ENCODE measurements around the gene HADH.

The HADH gene

GRCh38 chr4:108054025-108054638 lies 64.4 kb downstream of the HADH start:
- TF ChIP-seq YY1 (IDR thresholded peaks at IDR 0.05; ENCODE audit: low read depth): no peak
- no peak for TF ChIP-seq EGR1 (IDR thresholded peaks at IDR 0.05)
- TF ChIP-seq USF1 (IDR thresholded peaks at IDR 0.05): no peak
- TF ChIP-seq EP300 (IDR thresholded peaks at IDR 0.05; ENCODE audit: borderline replicate concordance): no peak
- TF ChIP-seq NFIC (IDR thresholded peaks at IDR 0.05): no peak
- TF ChIP-seq CREB1 (IDR thresholded peaks at IDR 0.05; ENCODE audit: low read depth): no peak
- no peak for TF ChIP-seq TCF12 (IDR thresholded peaks at IDR 0.05; ENCODE audit: low read depth)

GRCh38 chr4:108055787-108056186 lies 66.1 kb downstream of the HADH start:
- TF ChIP-seq REST (IDR thresholded peaks at IDR 0.05; ENCODE audit: low read depth): no peak
- no peak for TF ChIP-seq YY1 (IDR thresholded peaks at IDR 0.05; ENCODE audit: low read depth)
- no peak for TF ChIP-seq MAX (IDR thresholded peaks at IDR 0.05)

- TF ChIP-seq TAF1 (IDR thresholded peaks at IDR 0.05; ENCODE audit: low read depth): no peak
- TF ChIP-seq USF1 (IDR thresholded peaks at IDR 0.05): no peak
- no peak for TF ChIP-seq RAD21 (IDR thresholded peaks at IDR 0.05; ENCODE audit: low read depth)
- no peak for TF ChIP-seq MAX (IDR thresholded peaks at IDR 0.05)
- no peak for TF ChIP-seq TEAD4 (IDR thresholded peaks at IDR 0.05)
- TF ChIP-seq EGR1 (IDR thresholded peaks at IDR 0.05): no peak
- TF ChIP-seq TCF12 (IDR thresholded peaks at IDR 0.05; ENCODE audit: low read depth): no peak
- no peak for TF ChIP-seq REST (IDR thresholded peaks at IDR 0.05; ENCODE audit: low read depth)
- TF ChIP-seq CREB1 (IDR thresholded peaks at IDR 0.05; ENCODE audit: low read depth): no peak
- no peak for TF ChIP-seq EP300 (IDR thresholded peaks at IDR 0.05; ENCODE audit: borderline replicate concordance)
- no peak for TF ChIP-seq ZBTB7A (IDR thresholded peaks at IDR 0.05; ENCODE audit: low read depth)
- no peak for TF ChIP-seq YY1 (IDR thresholded peaks at IDR 0.05; ENCODE audit: low read depth)
- TF ChIP-seq CEBPB (IDR thresholded peaks at IDR 0.05): no peak
- no peak for TF ChIP-seq NFIC (IDR thresholded peaks at IDR 0.05)
- no peak for TF ChIP-seq FOXM1 (IDR thresholded peaks at IDR 0.05; ENCODE audit: borderline replicate concordance, low read depth)
Observed at GRCh38 chr4:108056418-108056817, 66.7 kb downstream of the HADH start.

GRCh38 chr4:108058685-108059440 lies 69.2 kb downstream of the HADH start:
- no peak for TF ChIP-seq NFIC (IDR thresholded peaks at IDR 0.05)
- no peak for TF ChIP-seq RAD21 (IDR thresholded peaks at IDR 0.05; ENCODE audit: low read depth)
- no peak for TF ChIP-seq ZBTB7A (IDR thresholded peaks at IDR 0.05; ENCODE audit: low read depth)
- no peak for TF ChIP-seq CEBPB (IDR thresholded peaks at IDR 0.05)
- no peak for TF ChIP-seq CREB1 (IDR thresholded peaks at IDR 0.05; ENCODE audit: low read depth)
- TF ChIP-seq FOXM1 (IDR thresholded peaks at IDR 0.05; ENCODE audit: borderline replicate concordance, low read depth): no peak
- no peak for TF ChIP-seq TEAD4 (IDR thresholded peaks at IDR 0.05)
- no peak for TF ChIP-seq TAF1 (IDR thresholded peaks at IDR 0.05; ENCODE audit: low read depth)
- TF ChIP-seq MAX (IDR thresholded peaks at IDR 0.05): no peak
- no peak for TF ChIP-seq USF1 (IDR thresholded peaks at IDR 0.05)
- no peak for TF ChIP-seq REST (IDR thresholded peaks at IDR 0.05; ENCODE audit: low read depth)
- no peak for TF ChIP-seq EGR1 (IDR thresholded peaks at IDR 0.05)
- TF ChIP-seq EP300 (IDR thresholded peaks at IDR 0.05; ENCODE audit: borderline replicate concordance): no peak

Measured in Ishikawa (cell line).